GM12801 (cell line): ENCODE results near the gene CDC37.

ENCODE experiments used
- TF ChIP-seq, protein P1 (sequence below): IDR thresholded peaks from one replicate; pipeline ENCODE4 v1.5.1; 2011; ENCODE audit warnings: control low read depth; ENCODE audit not compliant: insufficient read length; ENCODE audit errors: extremely low read depth

The CDC37 gene

DNA sequence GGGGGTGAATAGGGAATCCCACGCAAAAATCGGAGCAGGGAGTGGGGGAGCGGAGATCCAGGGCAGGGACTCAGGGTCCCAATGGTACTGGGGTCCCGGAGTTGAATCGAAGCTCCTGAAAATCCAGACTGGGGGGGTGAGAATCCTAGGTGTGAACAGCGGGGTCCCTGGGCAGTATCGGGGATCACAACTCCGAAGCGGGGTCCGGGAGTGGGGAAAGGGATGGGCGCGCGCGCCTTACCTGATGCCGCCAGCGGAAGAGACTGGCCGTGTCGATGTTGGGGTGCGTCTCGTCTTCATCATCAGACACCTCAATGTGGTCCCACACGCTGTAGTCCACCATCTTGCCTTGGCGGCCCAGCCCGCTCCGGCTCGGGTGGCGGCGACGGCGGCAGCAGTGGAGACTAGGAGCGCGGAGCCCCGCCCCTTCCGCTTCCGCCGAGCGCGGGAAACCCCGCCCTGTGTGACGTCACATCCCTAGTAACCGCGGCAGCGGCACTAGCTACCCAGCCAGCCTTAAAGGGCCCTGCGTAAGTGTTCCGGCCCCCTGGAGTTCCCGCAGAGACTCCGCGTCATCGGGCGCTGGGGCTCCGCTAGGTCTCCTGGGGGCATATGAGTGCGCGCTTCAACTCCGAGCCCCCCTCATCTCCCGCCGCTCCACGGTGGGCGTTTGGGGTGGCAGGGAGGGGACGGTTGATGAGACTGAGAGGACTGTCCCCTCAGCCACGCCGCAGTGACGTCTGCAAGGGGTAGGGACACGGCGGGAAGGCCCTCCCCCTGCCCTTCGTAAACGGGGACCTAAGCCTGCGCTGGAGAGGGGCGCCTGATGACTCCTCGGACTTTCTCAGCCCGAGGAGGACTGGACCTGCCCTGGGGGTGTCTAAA is at the start of gene CDC37:
Gene CDC37, minus strand, starts transcription at position 406 of the 885 bp plus-strand sequence. Its CDS starts 63 bp downstream, at position 343.
- TF ChIP-seq, protein P1, sequence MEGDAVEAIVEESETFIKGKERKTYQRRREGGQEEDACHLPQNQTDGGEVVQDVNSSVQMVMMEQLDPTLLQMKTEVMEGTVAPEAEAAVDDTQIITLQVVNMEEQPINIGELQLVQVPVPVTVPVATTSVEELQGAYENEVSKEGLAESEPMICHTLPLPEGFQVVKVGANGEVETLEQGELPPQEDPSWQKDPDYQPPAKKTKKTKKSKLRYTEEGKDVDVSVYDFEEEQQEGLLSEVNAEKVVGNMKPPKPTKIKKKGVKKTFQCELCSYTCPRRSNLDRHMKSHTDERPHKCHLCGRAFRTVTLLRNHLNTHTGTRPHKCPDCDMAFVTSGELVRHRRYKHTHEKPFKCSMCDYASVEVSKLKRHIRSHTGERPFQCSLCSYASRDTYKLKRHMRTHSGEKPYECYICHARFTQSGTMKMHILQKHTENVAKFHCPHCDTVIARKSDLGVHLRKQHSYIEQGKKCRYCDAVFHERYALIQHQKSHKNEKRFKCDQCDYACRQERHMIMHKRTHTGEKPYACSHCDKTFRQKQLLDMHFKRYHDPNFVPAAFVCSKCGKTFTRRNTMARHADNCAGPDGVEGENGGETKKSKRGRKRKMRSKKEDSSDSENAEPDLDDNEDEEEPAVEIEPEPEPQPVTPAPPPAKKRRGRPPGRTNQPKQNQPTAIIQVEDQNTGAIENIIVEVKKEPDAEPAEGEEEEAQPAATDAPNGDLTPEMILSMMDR: no peak

DNA sequence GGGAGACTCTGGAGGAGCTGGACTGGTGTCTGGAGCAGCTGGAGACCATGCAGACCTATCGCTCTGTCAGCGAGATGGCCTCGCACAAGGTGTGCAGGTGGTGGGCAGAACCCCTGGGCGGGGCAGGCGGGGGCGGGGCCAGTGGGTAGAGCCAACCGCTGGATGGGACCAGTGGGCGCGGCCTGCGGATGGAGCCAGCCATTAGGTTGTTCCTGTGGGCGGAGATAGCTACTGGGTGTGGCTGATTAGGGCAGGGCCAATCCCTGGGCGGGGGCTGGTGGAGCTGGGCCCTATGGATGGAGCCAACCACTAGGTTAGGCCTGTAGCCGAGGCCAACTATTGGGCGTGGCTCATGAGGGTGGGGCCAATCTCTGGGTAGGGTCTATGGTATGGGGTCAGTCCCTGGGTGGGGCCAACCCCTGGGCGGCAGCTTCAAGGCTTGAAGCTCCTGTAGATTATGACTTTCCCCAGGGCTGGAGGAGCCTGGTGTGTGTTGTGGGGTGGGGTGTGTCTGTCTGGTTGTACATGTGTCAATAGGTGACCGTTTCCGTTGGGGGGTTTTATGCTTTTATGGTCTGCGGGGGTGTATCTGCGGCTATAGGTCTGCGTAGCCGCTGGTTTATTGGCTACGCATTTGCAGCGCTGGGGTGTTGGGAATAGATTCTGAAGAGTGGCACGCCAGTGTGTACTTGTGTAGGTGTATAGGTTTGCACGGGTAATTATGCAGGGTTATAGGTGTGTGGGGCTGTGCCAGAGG is 47.7 kb upstream of the CDC37 start:
- TF ChIP-seq, protein P1: no peak

DNA sequence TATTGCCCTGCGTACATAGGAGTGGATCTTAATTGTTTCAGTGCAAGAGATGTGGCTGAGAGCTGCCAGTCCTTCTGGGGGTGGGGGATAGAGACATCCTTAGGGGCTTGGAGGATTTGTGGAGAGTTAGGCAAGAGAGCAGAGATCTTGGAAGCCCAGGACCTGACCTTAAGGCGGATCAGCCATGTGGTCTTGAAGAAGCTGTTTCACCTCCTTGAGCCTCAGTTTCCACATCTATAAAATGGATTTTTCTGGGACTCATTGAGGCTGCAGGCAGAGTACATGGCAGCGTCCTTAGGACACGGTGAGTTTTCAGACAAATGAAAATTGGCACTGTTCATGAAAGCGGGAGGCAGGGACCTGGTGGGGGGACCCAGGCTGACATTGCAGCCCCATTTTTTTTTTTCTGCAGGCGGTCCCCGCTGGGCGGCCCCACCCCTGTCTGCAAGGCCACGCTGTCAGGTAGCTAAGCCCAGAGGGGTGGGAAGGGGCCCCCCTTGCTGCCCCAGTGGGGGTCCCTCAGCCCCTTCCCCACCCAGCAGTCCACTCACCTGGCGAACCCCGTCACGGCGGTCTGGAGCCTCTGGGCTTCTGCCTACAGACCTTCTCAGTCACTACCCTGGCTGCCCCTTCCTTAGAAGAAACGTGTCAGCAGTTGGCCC is 47.0 kb upstream of the CDC37 start:
- TF ChIP-seq, protein P1: no peak

DNA sequence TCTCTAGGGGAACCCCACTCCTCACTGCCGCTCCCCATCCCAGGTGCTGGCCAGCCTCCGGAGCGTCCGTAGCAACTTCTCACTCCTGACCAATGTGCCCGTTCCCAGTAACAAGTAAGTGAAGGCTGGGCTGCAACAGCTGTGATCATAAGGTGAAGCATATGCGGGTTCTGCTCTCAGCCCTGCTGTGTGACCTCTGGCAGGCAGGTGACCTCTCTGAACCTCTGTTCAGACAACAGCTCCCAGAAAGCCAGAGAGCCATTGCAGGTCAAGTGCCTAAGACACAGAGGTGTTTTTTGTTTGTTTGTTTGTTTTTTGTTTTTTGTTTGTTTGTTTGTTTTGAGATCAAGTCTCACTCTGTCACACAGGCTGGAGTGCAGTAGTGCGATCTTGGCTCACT is 45.7 kb upstream of the CDC37 start:
- TF ChIP-seq, protein P1: no peak

DNA sequence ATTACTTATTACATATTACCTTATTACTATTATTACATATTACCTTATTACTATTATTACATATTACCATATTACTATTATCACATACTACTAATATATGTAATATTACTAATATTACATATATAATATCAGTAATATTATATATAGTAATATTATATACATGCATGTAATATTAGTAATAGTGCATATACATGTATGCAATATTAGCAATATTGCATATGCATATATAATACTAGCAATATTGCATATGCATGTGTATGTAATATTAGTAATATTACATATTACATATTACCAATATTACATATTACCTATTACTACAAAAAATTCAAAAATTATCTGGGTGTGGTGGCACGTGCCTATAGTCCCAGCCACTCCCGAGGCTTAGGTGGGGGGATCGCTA is 39.4 kb upstream of the CDC37 start:
- TF ChIP-seq, protein P1: no peak

- TF ChIP-seq, protein P1: no peak
These were observed 36.2 kb upstream of the CDC37 start for GRCh38 chr19:10439588-10439987.

GRCh38 chr19:10433131-10433536 is 29.8 kb upstream of the CDC37 start:
- TF ChIP-seq, protein P1: no peak
